ENCODE data around the gene RNF6. TPM values are rescaled to one million over a fixed set of nuclear protein-coding genes. Genes with fewer than 3 reads are reported as not detected.
"Not testable (repeated sequence)": the region's sequence is repeated elsewhere in the genome, so short reads cannot be mapped to it uniquely, and the experiment has no call there.

The RNF6 gene
- total RNA-seq, 1 donor from 2014 or later = 39.8 TPM

GRCh38 chr13:26255691-26256277 lies 33.7 kb upstream of the RNF6 start:
- Histone ChIP-seq H3K27me3 (ENCODE audit: control insufficient read depth, insufficient read depth, low read length) (no peaks in the 10 kb centered on the region), H3K36me3 (ENCODE audit: control insufficient read depth, insufficient read depth, low read length) (no peaks in the 10 kb centered on the region), H3K4me3 (ENCODE audit: low read depth, low read length) (peak overlapping the region; percentile 77)
- DNase-seq (ENCODE audit: low read depth) = no peak
- peak; percentile 37 for TF ChIP-seq CTCF (IDR thresholded peaks at IDR 0.05; ENCODE audit: insufficient read depth, low read length, poor library complexity, severe bottlenecking)

GRCh38 chr13:26255115-26255514 lies 33.0 kb upstream of the RNF6 start:
- no peak for TF ChIP-seq CTCF (IDR thresholded peaks at IDR 0.05; ENCODE audit: insufficient read depth, low read length, poor library complexity, severe bottlenecking)
- DNase-seq (ENCODE audit: low read depth) = no peak
- Histone ChIP-seq H3K4me3 (ENCODE audit: low read depth, low read length) (peak overlapping the region; percentile 77), H3K36me3 (ENCODE audit: control insufficient read depth, insufficient read depth, low read length) (no peaks in the 10 kb centered on the region), H3K27me3 (ENCODE audit: control insufficient read depth, insufficient read depth, low read length) (no peaks in the 10 kb centered on the region)

- no peaks in the 10 kb centered on the region for H3K36me3 ChIP-seq (ENCODE audit: control insufficient read depth, insufficient read depth, low read length)
- TF ChIP-seq CTCF (IDR thresholded peaks at IDR 0.05; ENCODE audit: insufficient read depth, low read length, poor library complexity, severe bottlenecking) = no peak
- peak overlapping the region; percentile 77 for H3K4me3 ChIP-seq (ENCODE audit: low read depth, low read length)
- H3K27me3 ChIP-seq (ENCODE audit: control insufficient read depth, insufficient read depth, low read length) = no peaks in the 10 kb centered on the region
- DNase-seq (ENCODE audit: low read depth) = no peak
Measured at GRCh38 chr13:26254583-26255111, 32.5 kb upstream of the RNF6 start.

- no peak for TF ChIP-seq CTCF (IDR thresholded peaks at IDR 0.05; ENCODE audit: insufficient read depth, low read length, poor library complexity, severe bottlenecking)
Measured at GRCh38 chr13:26253787-26254582, 31.9 kb upstream of the RNF6 start, which contains the start of gene CDK8. CDK8 (plus strand) TSS chr13:26254129; CDS start chr13:26254642, 513 bp downstream.

GRCh38 chr13:26253262-26253786 lies 31.2 kb upstream of the RNF6 start:
- DNase-seq (ENCODE audit: low read depth) = no peak
- TF ChIP-seq CTCF (IDR thresholded peaks at IDR 0.05; ENCODE audit: insufficient read depth, low read length, poor library complexity, severe bottlenecking) = no peak
- Histone ChIP-seq H3K27me3 (ENCODE audit: control insufficient read depth, insufficient read depth, low read length) (no peaks in the 10 kb centered on the region), H3K36me3 (ENCODE audit: control insufficient read depth, insufficient read depth, low read length) (no peaks in the 10 kb centered on the region), H3K4me3 (ENCODE audit: low read depth, low read length) (peak overlapping the region; percentile 77)

More at GRCh38 chr13:26253787-26254582, 31.9 kb upstream of the RNF6 start, which contains the start of gene CDK8:
- no peaks in the 10 kb centered on the region for H3K27me3 ChIP-seq (ENCODE audit: control insufficient read depth, insufficient read depth, low read length)
- DNase-seq (ENCODE audit: low read depth) = peak; percentile 47
- H3K4me3 ChIP-seq (ENCODE audit: low read depth, low read length) = peak within 1 kb of the TSS; percentile 77
- no peaks in the 10 kb centered on the region for H3K36me3 ChIP-seq (ENCODE audit: control insufficient read depth, insufficient read depth, low read length)

- not testable (repeated sequence) for H3K27me3 ChIP-seq (ENCODE audit: control insufficient read depth, insufficient read depth, low read length); H3K36me3 ChIP-seq (ENCODE audit: control insufficient read depth, insufficient read depth, low read length); DNase-seq (ENCODE audit: low read depth); H3K4me3 ChIP-seq (ENCODE audit: low read depth, low read length)
Measured at GRCh38 chr13:26252006-26252405, 29.9 kb upstream of the RNF6 start.
